Neural progenitor cell (in vitro differentiated cells): ENCODE measurements around the gene DOK3. TPM values are rescaled to one million over a fixed set of nuclear protein-coding genes. Genes with fewer than 3 reads are reported as not detected.

Experiments
- DNase-seq: peaks from one replicate; pipeline ENCODE4 v3.0.0-alpha.2; 2016; ENCODE audit warnings: low spot score
- H2AFZ ChIP-seq: fragments of 200-600 bp; sonication (generic); replicated peaks from 2 replicates; pipeline ENCODE4 v1.6.1; 2016; ENCODE audit warnings: antibody characterized with exemption
- H3F3A ChIP-seq: fragments of 200-600 bp; sonication (generic); 2 replicates; pipeline ENCODE4 v1.6.1; 2016; ENCODE audit warnings: antibody characterized with exemption, low read depth
- H3K27ac ChIP-seq: fragments of 200-600 bp; sonication (generic); 2 replicates; pipeline ENCODE4 v1.5.1; 2016; ENCODE audit warnings: mild to moderate bottlenecking
- H3K27me3 ChIP-seq: fragments of 200-600 bp; sonication (generic); 2 replicates; pipeline ENCODE4 v1.6.1; 2016; ENCODE audit warnings: mild to moderate bottlenecking, moderate library complexity
- H3K36me3 ChIP-seq: fragments of 200-600 bp; sonication (generic); 2 replicates; pipeline ENCODE4 v1.5.1; 2016
- H3K4me1 ChIP-seq: fragments of 200-600 bp; sonication (generic); 2 replicates; pipeline ENCODE4 v1.6.1; 2016; ENCODE audit warnings: mixed run types
- H3K4me2 ChIP-seq: fragments of 200-600 bp; sonication (generic); 2 replicates; pipeline ENCODE4 v1.6.1; 2016
- H3K4me3 ChIP-seq: fragments of 200-600 bp; sonication (generic); 2 replicates; pipeline ENCODE4 v1.5.1; 2016
- H3K79me2 ChIP-seq: fragments of 200-600 bp; sonication (generic); 2 replicates; pipeline ENCODE4 v1.6.1; 2016; ENCODE audit warnings: low read depth
- H3K9ac ChIP-seq: fragments of 200-600 bp; sonication (generic); 2 replicates; pipeline ENCODE4 v1.6.1; 2016
- H3K9me3 ChIP-seq: fragments of 200-600 bp; sonication (generic); 2 replicates; pipeline ENCODE4 v1.5.1; 2016; ENCODE audit warnings: low read depth
- H4K20me1 ChIP-seq: fragments of 200-600 bp; sonication (generic); 2 replicates; pipeline ENCODE4 v1.6.1; 2016; ENCODE audit warnings: low read depth
- H3K27ac Mint-ChIP-seq: 3 replicates; pipeline ENCODE4 v1.8.0; 2021; ENCODE audit warnings: mixed read lengths
- H3K27me3 Mint-ChIP-seq: 2 replicates; pipeline ENCODE4 v1.8.0; 2022; ENCODE audit warnings: low read depth, mild to moderate bottlenecking, inconsistent platforms, moderate library complexity, mixed read lengths; ENCODE audit not compliant: insufficient read depth
- H3K36me3 Mint-ChIP-seq: 3 replicates; pipeline ENCODE4 v1.8.0; 2021; ENCODE audit warnings: mixed read lengths
- H3K4me1 Mint-ChIP-seq: 3 replicates; pipeline ENCODE4 v1.8.0; 2021; ENCODE audit warnings: mixed read lengths
- H3K4me3 Mint-ChIP-seq: 3 replicates; pipeline ENCODE4 v1.8.0; 2021; ENCODE audit warnings: mild to moderate bottlenecking, moderate library complexity, mixed read lengths
- H3K9me3 Mint-ChIP-seq: 3 replicates; pipeline ENCODE4 v1.8.0; 2020; ENCODE audit warnings: mixed read lengths
- CTCF ChIP-seq: fragments of 200-600 bp; sonication (generic); IDR thresholded peaks from 2 replicates; pipeline ENCODE4 v1.5.1; 2017; ENCODE audit warnings: antibody characterized with exemption, mild to moderate bottlenecking
- EZH2 ChIP-seq: fragments of 200-600 bp; sonication (generic); IDR thresholded peaks from 2 replicates; pipeline ENCODE4 v1.6.1; 2017; ENCODE audit warnings: antibody characterized with exemption, mild to moderate bottlenecking, moderate library complexity
- EZH2phosphoT487 ChIP-seq: fragments of 200-600 bp; sonication (generic); IDR thresholded peaks from 2 replicates; pipeline ENCODE4 v1.6.1; 2017; ENCODE audit warnings: antibody characterized with exemption
- total RNA-seq: library from RNA; depleted of rRNA; stranded (reverse); fragments of >200 nt; gene quantifications from 2 replicates; pipeline ENCODE4 v1.2.3, GENCODE V29; 2015; ENCODE audit warnings: low replicate concordance

DOK3 gene
- total RNA-seq, 1 donor from 2014 or later: 0.54 TPM

GRCh38 chr5:177459819-177460628, 49.6 kb downstream of the DOK3 start:
- H4K20me1 ChIP-seq: peaks cover 56% of the 10 kb centered on the region

GRCh38 chr5:177459357-177459756, 50.3 kb downstream of the DOK3 start:
- DNase-seq: no peak
- Mint-ChIP-seq H3K27me3 (peaks cover 3% of the 10 kb centered on the region), H3K4me3 (no peak overlapping the region), H3K9me3 (no peaks in the 10 kb centered on the region), H3K27ac (no peak overlapping the region), H3K36me3 (peaks cover 24% of the 10 kb centered on the region), H3K4me1 (peaks cover 29% of the 10 kb centered on the region)
- Histone ChIP-seq H3K4me1 (peaks cover 9% of the 10 kb centered on the region), H3K9me3 (no peaks in the 10 kb centered on the region), H3F3A (peaks cover 87% of the 10 kb centered on the region), H3K9ac (no peak overlapping the region), H2AFZ (no peak overlapping the region), H3K27me3 (no peaks in the 10 kb centered on the region), H3K79me2 (peaks cover 27% of the 10 kb centered on the region), H3K27ac (peak overlapping the region; percentile 44), H3K4me2 (no peak overlapping the region), H4K20me1 (peaks cover 56% of the 10 kb centered on the region), H3K36me3 (peaks cover 7% of the 10 kb centered on the region), H3K4me3 (no peak overlapping the region)
- TF ChIP-seq EZH2 (no peak), EZH2phosphoT487 (no peak), CTCF (no peak)

More at GRCh38 chr5:177459819-177460628, 49.6 kb downstream of the DOK3 start:
- Histone ChIP-seq H3K4me3 (no peak overlapping the region), H3K9me3 (no peaks in the 10 kb centered on the region), H3K27me3 (no peaks in the 10 kb centered on the region), H3K4me1 (peaks cover 9% of the 10 kb centered on the region), H3K4me2 (no peak overlapping the region), H3K27ac (peak overlapping the region; percentile 44), H2AFZ (no peak overlapping the region), H3K9ac (no peak overlapping the region), H3K79me2 (peaks cover 29% of the 10 kb centered on the region), H3F3A (peaks cover 90% of the 10 kb centered on the region), H3K36me3 (peaks cover 7% of the 10 kb centered on the region)
- peaks cover under 1% of the 10 kb centered on the region for H3K9me3 Mint-ChIP-seq
- no peak overlapping the region for H3K27ac Mint-ChIP-seq
- no peak for TF ChIP-seq CTCF
- no peak for TF ChIP-seq EZH2phosphoT487
- TF ChIP-seq EZH2: no peak
- peaks cover 4% of the 10 kb centered on the region for H3K27me3 Mint-ChIP-seq
- peaks cover 29% of the 10 kb centered on the region for H3K4me1 Mint-ChIP-seq
- H3K36me3 Mint-ChIP-seq: peaks cover 24% of the 10 kb centered on the region
- H3K4me3 Mint-ChIP-seq: peak overlapping the region; percentile 53
- no peak for DNase-seq

GRCh38 chr5:177458912-177459350, 50.7 kb downstream of the DOK3 start:
- H3F3A ChIP-seq: peaks cover 83% of the 10 kb centered on the region
- no peaks in the 10 kb centered on the region for H3K27me3 ChIP-seq
- H3K27ac Mint-ChIP-seq: no peak overlapping the region
- H3K79me2 ChIP-seq: peaks cover 24% of the 10 kb centered on the region
- no peak for TF ChIP-seq EZH2phosphoT487
- no peak for TF ChIP-seq EZH2
- TF ChIP-seq CTCF: no peak
- no peak overlapping the region for H3K4me3 ChIP-seq
- H3K27me3 Mint-ChIP-seq: peaks cover 4% of the 10 kb centered on the region
- no peak overlapping the region for H3K4me2 ChIP-seq
- H2AFZ ChIP-seq: no peak overlapping the region
- no peak overlapping the region for H3K27ac ChIP-seq
- peaks cover 10% of the 10 kb centered on the region for H3K4me1 ChIP-seq
- peaks cover 7% of the 10 kb centered on the region for H3K36me3 ChIP-seq
- DNase-seq: peak; percentile 49
- H3K9me3 Mint-ChIP-seq: no peaks in the 10 kb centered on the region
- no peaks in the 10 kb centered on the region for H3K9me3 ChIP-seq
- no peak overlapping the region for H3K9ac ChIP-seq
- H3K4me3 Mint-ChIP-seq: no peak overlapping the region
- H4K20me1 ChIP-seq: peaks cover 56% of the 10 kb centered on the region
- H3K36me3 Mint-ChIP-seq: peaks cover 24% of the 10 kb centered on the region
- H3K4me1 Mint-ChIP-seq: peaks cover 30% of the 10 kb centered on the region
